Measurements from ENCODE around the gene CLBA1. TPM values are rescaled to one million over a fixed set of nuclear protein-coding genes. Genes with fewer than 3 reads are reported as not detected.
A peak's percentile ranks its signal among the peaks of the same experiment; 100 is the strongest.

CLBA1 gene
- total and polyA plus RNA-seq, 8 donors: 4.7 to 32.5 (median 7.2) TPM

DNA sequence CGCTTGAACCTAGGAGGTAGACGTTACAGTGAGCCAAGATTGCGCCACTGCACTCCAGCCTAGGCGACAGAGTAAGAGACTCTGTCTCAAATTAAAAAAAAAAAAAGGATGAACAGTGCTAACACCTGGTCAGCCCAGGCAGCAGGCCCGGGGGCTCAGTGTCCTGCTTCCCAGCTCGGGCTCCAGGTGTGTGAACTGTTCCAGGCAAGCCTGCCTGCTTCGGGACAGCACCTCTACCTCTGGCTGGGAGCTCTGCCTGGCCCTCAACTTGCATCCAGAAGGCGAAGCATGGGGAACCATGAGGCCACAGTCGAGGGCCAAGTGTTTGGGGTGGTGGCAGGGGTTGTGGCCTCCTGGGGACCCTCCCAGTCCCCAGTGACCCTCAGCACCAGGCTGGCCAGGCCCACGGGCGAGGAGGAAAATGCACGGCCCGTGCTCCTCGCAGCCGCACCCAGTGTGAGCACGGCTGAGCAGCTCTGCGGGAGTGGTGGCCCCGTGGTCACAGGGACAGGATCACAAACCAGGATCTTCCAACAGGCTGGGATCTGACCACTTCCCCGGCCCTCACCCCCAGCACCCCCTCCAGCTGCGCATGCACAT lies 19.8 kb downstream of the CLBA1 start:
- H3K9me3 ChIP-seq: no peaks in the 10 kb centered on the region
- no peaks in the 10 kb centered on the region for H3K4me1 ChIP-seq
- peak in 1 of 6 donors; percentile 41 for DNase-seq
- no peak for ATAC-seq
- WGBS, 2 donors: 88 to 91% methylated on average over 19 to 20 of the region's 20 CpGs
- no peak overlapping the region for H3K27ac ChIP-seq
- H3K4me3 ChIP-seq: no peak overlapping the region
- intact Hi-C loops (cut with DNase I): no loop called here
- no peaks in the 10 kb centered on the region for H3K36me3 ChIP-seq
- TF ChIP-seq, protein P1, sequence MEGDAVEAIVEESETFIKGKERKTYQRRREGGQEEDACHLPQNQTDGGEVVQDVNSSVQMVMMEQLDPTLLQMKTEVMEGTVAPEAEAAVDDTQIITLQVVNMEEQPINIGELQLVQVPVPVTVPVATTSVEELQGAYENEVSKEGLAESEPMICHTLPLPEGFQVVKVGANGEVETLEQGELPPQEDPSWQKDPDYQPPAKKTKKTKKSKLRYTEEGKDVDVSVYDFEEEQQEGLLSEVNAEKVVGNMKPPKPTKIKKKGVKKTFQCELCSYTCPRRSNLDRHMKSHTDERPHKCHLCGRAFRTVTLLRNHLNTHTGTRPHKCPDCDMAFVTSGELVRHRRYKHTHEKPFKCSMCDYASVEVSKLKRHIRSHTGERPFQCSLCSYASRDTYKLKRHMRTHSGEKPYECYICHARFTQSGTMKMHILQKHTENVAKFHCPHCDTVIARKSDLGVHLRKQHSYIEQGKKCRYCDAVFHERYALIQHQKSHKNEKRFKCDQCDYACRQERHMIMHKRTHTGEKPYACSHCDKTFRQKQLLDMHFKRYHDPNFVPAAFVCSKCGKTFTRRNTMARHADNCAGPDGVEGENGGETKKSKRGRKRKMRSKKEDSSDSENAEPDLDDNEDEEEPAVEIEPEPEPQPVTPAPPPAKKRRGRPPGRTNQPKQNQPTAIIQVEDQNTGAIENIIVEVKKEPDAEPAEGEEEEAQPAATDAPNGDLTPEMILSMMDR (IDR thresholded peaks at IDR 0.05): no peak
- FAIRE-seq: no peak
- H3K27me3 ChIP-seq: no peaks in the 10 kb centered on the region

DNA sequence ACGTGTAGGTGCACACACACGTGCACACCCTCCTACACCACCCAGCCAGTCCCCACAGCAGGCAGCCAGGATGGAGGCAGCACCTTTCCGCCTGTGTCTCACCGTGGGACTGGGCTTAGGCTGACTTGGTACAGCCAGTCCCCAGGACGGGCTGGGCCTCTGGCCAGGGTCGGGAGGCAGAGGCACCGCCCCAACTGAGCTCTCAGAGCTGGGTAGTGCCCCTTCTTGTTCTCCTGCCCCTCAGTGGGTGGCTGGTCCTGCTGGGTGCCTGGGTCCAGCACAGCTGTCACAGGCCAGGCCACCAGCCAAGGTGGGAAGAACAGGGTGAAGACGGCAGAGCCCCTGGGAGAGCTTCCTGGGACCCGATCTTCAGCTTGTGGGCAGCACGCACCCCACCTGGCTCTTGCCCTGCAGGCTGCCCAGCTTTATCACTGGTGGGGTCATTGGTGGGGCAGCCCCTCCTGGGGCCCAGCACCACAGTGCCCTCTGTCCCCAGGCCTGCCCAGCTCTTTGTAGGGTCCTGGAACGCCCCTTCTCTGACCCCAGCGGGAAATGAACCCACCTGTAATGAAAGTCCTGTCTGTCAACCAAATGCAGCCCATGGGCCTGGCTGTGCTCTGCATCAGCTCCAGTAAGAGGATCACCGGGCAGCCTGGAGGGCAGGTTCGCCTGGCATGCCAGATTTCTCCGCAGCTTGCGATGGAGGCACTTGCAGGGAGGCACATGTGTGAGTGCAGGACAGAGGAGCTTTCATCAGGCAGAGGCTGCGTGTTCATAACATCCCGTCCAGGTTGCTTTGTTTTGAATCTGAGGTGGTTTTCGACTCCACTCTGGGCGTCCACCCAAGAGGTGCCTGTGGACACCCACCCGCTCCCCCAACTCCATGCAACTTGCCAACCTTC lies 20.6 kb downstream of the CLBA1 start:
- no peak for ATAC-seq
- H3K9me3 ChIP-seq: no peaks in the 10 kb centered on the region
- TF ChIP-seq, protein P1 (IDR thresholded peaks at IDR 0.05): no peak
- H3K27ac ChIP-seq: no peak overlapping the region
- DNase-seq: peak in 1 of 6 donors; percentile 52
- WGBS, 2 donors: 90 to 94% methylated on average over 20 to 21 of the region's 21 CpGs
- no peaks in the 10 kb centered on the region for H3K4me1 ChIP-seq
- intact Hi-C loops (cut with DNase I): no loop called here
- peaks cover 0 to 7% (median 0%) of the 10 kb centered on the region in 3 donors for H3K36me3 ChIP-seq
- H3K27me3 ChIP-seq: no peaks in the 10 kb centered on the region
- no peak overlapping the region for H3K4me3 ChIP-seq
- no peak for FAIRE-seq

DNA sequence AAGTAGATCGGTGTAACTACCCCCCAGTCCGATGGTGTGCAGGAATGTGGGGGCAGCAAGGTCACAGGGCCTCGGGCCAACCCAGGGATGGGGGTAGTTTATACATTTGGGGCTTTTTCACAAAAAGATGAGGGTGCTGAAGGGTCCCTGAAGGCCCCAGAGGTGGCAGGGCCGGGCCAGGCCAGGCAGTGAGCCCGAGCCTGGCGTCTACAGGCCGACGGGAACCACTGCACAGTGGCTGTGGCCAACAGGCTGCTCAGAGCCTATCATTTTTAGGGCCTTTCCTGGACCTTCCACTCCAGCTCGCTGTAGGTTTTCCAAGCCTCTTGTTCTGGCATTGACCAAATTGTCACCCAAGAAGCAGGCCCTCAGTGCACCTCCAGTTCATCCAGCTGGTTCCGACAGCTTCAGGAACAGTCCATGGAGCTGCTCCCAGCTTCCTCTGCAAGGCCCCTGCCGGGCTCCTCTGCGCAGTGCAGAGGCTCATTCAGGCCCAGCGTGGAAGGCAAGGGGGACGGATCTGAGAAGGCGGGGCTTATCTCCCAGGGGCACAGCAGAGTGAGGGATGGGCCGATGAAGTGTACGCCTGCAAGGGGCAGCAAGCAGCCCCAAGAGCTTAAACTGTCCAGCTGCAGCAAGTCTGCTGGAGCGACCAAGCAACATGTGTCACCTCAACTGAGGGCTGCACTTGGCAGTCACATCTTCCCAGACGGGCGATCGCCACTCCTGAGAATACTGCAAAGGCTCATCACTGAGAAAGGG lies 21.4 kb downstream of the CLBA1 start:
- H3K27ac ChIP-seq: no peak overlapping the region
- TF ChIP-seq, protein P1 (IDR thresholded peaks at IDR 0.05): no peak
- no peaks in the 10 kb centered on the region for H3K9me3 ChIP-seq
- DNase-seq: no peak
- no peaks in the 10 kb centered on the region for H3K4me1 ChIP-seq
- ATAC-seq: no peak
- no peaks in the 10 kb centered on the region for H3K27me3 ChIP-seq
- H3K4me3 ChIP-seq: no peak overlapping the region
- 88 to 91% methylated on average over 21 of the region's 21 CpGs for WGBS, 2 donors
- peaks cover 0 to 7% (median 0%) of the 10 kb centered on the region in 3 donors for H3K36me3 ChIP-seq
- intact Hi-C loops (cut with DNase I): no loop called here
- no peak for FAIRE-seq

DNA sequence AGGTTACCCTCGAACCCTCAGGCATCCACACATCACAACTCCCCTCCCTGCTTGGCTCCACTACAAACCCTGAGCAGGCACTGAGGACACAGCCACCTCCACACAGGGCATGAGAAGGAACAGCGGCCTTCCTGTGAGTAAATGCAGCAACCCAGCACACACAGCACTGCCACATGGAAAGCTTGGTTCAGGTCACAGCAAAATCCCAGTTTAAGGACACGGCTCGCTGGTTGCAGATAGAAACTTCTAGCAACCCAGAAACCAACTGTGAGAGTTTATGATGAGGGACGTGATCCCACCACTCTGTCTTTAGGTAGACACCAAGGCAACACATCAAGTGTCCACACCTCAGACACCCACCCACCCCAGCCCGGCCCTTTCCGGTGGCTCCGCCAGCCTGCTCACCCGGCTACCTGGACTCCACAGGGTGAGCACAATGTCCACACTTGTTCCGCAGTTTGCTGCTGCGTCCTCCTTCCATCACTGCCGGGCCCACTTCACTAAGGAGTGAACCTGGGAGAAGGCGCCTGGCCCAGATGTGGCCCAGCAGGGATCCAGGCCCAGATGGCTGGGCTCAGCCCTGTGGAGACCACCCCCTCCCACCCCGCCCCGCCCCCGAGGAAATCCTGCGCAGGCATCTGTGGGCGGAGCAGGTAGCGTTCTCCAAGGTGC lies 22.1 kb downstream of the CLBA1 start:
- ATAC-seq (no peak), DNase-seq (no peak), FAIRE-seq (no peak)
- intact Hi-C loops (cut with DNase I): no loop called here
- Histone ChIP-seq H3K36me3 (peaks cover 0 to 7% (median 0%) of the 10 kb centered on the region in 3 donors), H3K4me1 (no peaks in the 10 kb centered on the region), H3K27ac (no peak overlapping the region), H3K4me3 (no peak overlapping the region), H3K9me3 (no peaks in the 10 kb centered on the region), H3K27me3 (no peaks in the 10 kb centered on the region)
- TF ChIP-seq, protein P1 (IDR thresholded peaks at IDR 0.05): no peak
- WGBS, 2 donors: 93 to 96% methylated on average over 19 of the region's 19 CpGs

Measured in pancreas (tissue), 10 donors.